GM23338 (cell line): ENCODE results near the gene MOK.

Experiments used
- CREB1 ChIP-seq: fragments of 250-450 bp; sonication (Bioruptor Pico); IDR thresholded peaks from 2 replicates; pipeline ENCODE4 v1.5.0; 2020; ENCODE audit warnings: low read depth, mild to moderate bottlenecking, moderate library complexity
- CTCF ChIP-seq, 2 experiments: fragments of 200-600 bp in 1 of 2; sonication (generic) in 1 of 2; conservative IDR thresholded peaks; 2 replicates each; pipeline versions ENCODE4 v1.5.1 to v1.6.1; 2016 to 2017; ENCODE audit warnings: antibody characterized with exemption in 2 of 2, low read depth in 2 of 2, mild to moderate bottlenecking in 2 of 2, moderate library complexity in 1 of 2
- ETS1 ChIP-seq: IDR thresholded peaks from 2 replicates; pipeline ENCODE4 v1.6.1; 2016; ENCODE audit warnings: antibody characterized with exemption
- EZH2 ChIP-seq: fragments of 200-600 bp; sonication (generic); IDR thresholded peaks from one replicate; pipeline ENCODE4 v1.8.0; 2017; ENCODE audit warnings: antibody characterized with exemption, mild to moderate bottlenecking, low read depth; ENCODE audit not compliant: unreplicated experiment
- EZH2phosphoT487 ChIP-seq: fragments of 200-600 bp; sonication (generic); IDR thresholded peaks from one replicate; pipeline ENCODE4 v1.8.1; 2018; ENCODE audit warnings: antibody characterized with exemption; ENCODE audit not compliant: unreplicated experiment
- POLR2AphosphoS5 ChIP-seq: IDR thresholded peaks from 2 replicates; pipeline ENCODE4 v1.6.1; 2016; ENCODE audit warnings: antibody characterized with exemption, low read depth
- REST ChIP-seq: IDR thresholded peaks from one replicate; pipeline ENCODE4 v1.6.1; 2018; ENCODE audit warnings: antibody characterized with exemption; ENCODE audit not compliant: unreplicated experiment
- STAT1 ChIP-seq: IDR thresholded peaks from one replicate; pipeline ENCODE4 v1.6.1; 2016; ENCODE audit warnings: antibody characterized with exemption; ENCODE audit not compliant: unreplicated experiment

GRCh38 chr14:102321456-102322422, 16.8 kb upstream of the MOK start:
- TF ChIP-seq EZH2phosphoT487, result no peak
- TF ChIP-seq CTCF (conservative IDR thresholded peaks at IDR 0.05; ENCODE audit: low read depth in 2 of 2), result no peak
- no peak for TF ChIP-seq POLR2AphosphoS5
- no peak for TF ChIP-seq REST
- TF ChIP-seq STAT1, result no peak
- TF ChIP-seq ETS1, result no peak
- no peak for TF ChIP-seq EZH2
- no peak for TF ChIP-seq CREB1 (CRISPR knock-in tag)
